Fibroblast of skin of right biceps (primary cell): ENCODE data around the gene AJAP1.

Experiments used
- DNase-seq: peaks from one replicate; pipeline ENCODE4 v3.0.0-alpha.2; 2013

Gene AJAP1

GRCh38 chr1:4743978-4744750 lies 89.8 kb downstream of the AJAP1 start:
- DNase-seq, result no peak

DNA sequence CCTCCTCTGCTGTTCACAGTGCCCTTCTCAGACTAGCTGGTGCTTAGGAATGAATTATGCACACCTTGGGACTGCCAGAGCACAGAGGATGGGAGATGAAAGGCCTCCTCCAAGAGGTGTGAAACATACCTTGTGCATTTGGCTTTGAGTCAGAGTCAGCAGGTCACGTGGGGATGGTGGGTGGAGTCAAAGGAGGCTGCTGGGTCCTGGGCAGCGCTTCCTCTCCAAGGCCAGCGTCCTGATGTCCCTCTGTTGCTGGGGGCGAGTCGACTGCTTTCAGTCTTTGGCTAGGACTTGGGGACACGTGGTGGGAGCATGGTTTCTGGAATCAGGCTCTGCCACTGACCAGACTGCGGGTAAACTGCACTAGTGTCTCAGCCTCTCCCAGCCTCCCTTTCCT lies 91.2 kb downstream of the AJAP1 start:
- no peak for DNase-seq

DNA sequence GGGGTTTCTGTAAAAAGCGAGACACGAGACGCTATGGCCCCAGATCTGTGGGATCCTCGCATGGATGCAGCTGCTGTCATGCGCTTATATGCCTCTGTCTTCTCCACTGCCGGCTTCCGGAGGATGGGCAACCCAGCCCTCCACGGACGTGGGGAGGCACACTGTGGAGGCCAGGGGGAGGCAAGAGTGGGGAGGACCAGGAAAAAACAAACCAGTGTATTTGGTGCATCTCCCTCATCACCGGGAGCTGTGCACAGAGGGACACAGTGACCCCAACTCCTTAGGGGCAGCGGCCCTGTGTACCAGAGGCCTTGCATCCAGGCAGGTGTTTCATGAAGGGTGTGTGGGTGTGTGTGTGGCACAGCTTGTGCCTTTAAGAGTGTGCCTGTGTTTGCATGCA lies 95.0 kb downstream of the AJAP1 start:
- DNase-seq, result no peak

DNA sequence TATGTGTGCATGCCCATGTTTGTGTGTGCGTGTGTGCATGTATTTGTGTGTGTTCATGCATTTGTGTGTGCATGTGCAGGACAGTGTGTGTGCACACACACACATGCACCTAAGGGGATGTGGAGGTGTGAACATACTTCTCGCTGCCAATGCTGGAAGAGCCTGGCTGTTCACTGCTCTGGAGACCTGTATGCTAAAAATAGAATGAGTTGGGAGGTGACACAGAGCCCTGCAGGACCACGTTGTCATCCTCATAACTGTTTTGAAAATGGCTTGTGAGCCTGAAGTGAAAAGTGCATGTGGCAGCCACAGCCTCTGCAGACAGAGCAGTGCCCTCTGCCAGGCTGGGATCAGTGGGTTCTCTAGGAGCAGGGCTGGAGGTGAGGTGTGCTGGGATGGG lies 95.8 kb downstream of the AJAP1 start:
- no peak for DNase-seq

DNA sequence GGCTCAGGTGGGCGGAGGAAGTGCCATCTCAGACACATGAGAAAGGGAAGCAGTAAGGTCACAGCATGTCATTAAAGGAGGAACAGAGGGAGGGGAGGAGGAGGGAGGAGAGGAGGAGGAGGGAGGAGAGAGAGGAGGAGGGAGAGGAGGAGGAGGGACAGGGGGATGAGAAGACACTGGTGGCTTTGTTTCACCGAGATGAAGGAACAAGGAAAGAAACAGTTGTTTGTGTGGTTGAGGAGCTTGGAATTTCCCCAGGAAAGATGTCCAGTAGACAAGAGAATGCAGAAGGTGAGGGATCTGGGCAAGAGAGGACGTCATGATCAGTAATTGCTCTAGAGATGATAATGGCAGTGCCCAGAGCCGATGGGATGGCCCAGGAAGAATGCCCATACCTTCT lies 97.7 kb downstream of the AJAP1 start:
- DNase-seq, result no peak

GRCh38 chr1:4754816-4755215 lies 100.4 kb downstream of the AJAP1 start:
- DNase-seq, result no peak

GRCh38 chr1:4755301-4755845 lies 101.0 kb downstream of the AJAP1 start:
- peak; percentile 93 for DNase-seq

DNA sequence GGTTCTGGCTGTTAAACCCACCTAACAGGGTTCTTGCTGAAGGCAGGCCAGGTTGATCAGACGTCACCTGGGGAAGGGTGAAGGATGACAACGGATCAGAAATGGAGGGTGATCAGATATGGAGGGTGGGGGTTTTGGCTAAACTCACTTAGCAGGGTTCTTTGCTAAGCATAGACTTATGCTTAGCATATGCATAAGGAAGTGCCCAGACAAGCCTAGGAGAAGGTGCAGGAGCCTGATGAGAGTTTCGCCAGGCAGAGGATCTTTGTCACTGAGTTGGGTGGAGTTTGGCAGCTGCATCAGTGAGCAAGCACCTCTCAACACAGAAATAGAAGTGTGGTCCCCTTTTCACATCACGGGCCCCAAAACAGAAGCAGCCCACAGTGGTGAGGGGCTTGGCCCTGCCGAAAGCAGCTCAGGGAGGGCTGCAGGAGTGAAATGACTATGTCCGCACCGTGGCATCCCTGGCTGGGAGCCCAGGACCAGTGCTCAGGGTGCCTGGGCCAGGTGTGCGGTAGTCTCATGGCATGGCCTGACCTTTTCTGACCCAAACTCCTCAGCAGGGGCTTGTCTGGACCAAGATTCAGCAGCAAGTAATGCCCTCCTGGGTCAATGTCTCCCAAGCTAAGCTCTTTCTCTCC lies 101.6 kb downstream of the AJAP1 start:
- no peak for DNase-seq

GRCh38 chr1:4756851-4757580 lies 102.6 kb downstream of the AJAP1 start:
- DNase-seq, result peak; percentile 44

DNA sequence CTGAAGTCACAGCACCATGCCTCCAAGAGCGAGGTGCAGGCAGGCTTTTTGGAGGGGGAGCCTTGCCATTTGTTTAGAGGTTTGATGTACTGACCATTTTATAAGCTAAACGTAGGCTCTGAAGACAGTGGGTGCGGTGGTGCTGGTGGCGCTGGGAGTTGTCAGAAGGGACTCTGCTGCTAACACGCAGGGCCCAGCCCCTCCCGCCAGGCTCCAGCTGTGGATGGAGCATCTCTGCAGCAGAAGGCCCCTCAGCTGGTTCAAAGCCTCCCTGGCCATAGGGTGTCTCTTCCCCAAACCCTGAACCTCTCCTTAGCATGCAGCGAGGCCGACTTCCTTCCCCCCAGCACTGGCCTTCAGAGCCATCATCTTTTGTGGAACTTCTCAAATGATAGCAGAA lies 105.3 kb downstream of the AJAP1 start:
- DNase-seq, result no peak

DNA sequence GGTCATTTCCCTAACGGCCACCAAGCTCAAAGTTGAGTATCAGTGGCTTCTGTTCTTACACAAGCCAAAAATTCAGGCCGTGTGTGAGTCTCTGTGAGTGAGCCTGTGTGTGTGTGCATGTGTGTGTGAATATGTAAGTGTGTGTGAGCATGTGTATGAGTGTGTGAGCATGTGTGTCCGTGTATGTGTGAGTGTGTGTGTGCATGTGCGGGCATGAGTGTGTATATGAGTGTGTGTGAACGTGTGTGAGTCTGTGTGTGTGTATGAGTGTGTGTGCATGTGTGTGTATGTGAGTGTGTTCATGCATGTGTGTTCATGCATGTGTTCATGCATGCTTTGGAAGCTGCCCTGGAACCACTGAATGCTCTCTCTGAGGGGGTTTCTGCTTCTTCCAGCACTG lies 105.7 kb downstream of the AJAP1 start:
- no peak for DNase-seq

- DNase-seq, result no peak
Observed at GRCh38 chr1:4761324-4761723, 106.9 kb downstream of the AJAP1 start.

- DNase-seq, result no peak
Observed at GRCh38 chr1:4762146-4762545, 107.7 kb downstream of the AJAP1 start.

- no peak for DNase-seq
Observed at GRCh38 chr1:4767308-4767707, 112.9 kb downstream of the AJAP1 start.

- DNase-seq, result no peak
Observed at GRCh38 chr1:4768553-4768952, 114.1 kb downstream of the AJAP1 start.

- DNase-seq, result no peak
Observed at GRCh38 chr1:4769516-4770280, 115.3 kb downstream of the AJAP1 start.

- DNase-seq, result no peak
Observed at GRCh38 chr1:4770713-4771112, 116.3 kb downstream of the AJAP1 start.

- no peak for DNase-seq
Observed at GRCh38 chr1:4771267-4771666, 116.9 kb downstream of the AJAP1 start.

DNA sequence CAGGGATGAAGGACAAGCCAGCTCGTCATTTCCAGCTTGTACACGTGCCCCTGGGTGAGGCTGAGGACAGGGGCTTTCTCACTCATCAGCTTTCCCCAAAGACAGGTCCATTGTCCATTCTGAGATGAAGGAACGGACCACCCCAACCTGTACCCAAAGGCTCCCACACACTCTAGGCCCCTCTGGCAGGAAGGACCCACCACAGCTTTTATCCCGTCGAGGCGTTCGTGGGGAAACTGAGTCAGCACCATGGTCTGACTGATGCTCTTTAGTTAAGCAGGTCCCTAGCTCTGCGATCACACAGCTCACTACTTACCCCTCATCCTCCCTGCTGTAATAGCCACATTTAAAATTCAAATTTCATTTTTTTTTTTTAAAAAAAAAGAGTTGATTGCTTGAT lies 117.3 kb downstream of the AJAP1 start:
- no peak for DNase-seq

- no peak for DNase-seq
Observed at GRCh38 chr1:4772294-4773010, 118.0 kb downstream of the AJAP1 start.

DNA sequence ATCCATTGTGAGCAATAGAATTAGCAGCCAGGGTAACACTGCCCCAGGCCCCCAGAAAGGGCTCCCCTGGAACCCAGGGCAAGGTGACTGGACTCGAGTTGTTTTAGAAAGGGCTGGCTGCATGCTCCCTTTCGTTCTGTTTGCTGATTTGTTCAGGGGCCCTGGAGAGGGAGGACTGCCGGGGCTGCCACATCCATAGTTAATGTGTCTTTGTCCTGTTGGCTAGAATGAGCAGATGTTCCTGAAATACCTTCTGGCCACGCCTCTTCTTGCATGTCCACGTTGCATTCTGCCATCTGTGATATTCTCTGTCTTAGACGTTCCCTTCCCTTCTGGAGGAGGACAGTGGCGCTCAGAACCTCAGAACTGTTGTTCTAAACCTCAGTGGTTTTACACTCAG lies 118.8 kb downstream of the AJAP1 start:
- DNase-seq, result no peak

GRCh38 chr1:4775506-4775905 lies 121.1 kb downstream of the AJAP1 start:
- no peak for DNase-seq
